GM19240 (cell line): Measurements from ENCODE around the gene FNIP1.
"Not testable (repeated sequence)": the region's sequence is repeated elsewhere in the genome, so short reads cannot be mapped to it uniquely, and the experiment has no call there.

Source experiments
- DNase-seq: peaks from one replicate; pipeline ENCODE4 v3.0.0; 2011; ENCODE audit warnings: low spot score; ENCODE audit not compliant: insufficient read length

The FNIP1 gene

DNA sequence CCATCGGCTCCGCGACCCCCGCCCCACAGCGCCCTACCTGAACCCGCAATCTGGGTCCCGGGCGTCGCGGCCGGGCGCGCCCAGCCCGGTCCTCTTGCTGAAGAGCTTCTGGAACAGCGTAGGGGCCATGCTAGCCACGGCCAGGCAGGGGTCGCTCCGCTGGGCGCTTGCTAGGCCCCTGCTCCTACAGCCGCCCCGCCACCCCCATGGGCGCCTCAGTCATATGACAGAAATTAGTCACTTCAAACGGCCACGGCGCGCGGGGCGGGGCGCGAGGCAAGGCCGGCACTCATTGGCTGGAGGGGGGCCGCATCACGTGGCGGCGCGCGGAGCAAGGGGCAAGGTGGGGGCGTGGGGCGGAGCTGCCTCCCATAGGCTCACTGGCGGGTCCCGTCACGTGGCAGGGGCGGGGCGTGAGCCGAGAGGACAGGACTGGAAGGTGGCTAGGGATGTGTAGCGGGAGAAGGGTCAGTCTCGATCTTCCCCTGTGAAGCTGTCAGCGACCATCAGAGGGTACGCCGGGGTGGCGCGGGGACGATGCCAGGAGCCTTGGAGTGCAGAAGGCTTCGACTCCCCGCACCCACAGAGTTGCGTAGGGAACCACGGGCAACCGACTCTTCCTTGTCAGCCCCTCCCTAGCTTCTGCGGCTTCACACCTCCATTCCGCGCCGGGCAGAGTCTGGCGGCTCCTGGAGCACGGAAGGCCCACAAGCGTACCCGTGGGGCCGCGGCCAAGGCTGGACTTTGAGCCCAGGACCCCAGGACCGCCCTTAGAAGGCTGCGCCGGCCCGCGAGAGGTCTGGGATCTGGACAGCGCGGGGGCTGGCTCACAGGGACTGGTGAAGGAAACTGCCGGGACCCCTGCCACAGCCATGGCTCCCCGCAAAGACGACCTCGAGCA lies at the start of gene FNIP1:
TSS of gene FNIP1 (minus strand) at position 225 of the 901 bp plus-strand sequence. CDS start at position 129, 96 bp downstream.
- peak; percentile 93 for DNase-seq

DNA sequence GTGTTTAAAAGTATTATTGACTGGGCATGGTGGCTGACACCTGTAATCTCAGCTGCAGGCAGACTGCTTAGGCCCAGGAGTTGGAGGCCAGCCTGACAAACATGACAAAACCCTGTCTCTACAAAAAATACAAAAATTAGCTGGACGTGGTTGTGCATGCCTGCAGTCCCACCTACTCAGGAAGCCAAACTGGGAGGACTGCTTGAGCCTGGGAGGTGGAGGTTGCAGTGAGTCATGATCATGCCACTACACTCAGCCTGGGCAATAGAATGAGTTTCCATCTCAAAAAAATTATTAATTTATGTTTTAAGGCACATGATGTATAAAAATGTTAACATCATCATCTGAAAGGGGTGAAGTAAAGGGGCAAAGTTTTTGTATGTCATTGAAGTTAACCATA lies 49.7 kb upstream of the FNIP1 start:
- DNase-seq: no peak

- no peak for DNase-seq
These were observed 49.0 kb upstream of the FNIP1 start for GRCh38 chr5:131845828-131846227.

DNA sequence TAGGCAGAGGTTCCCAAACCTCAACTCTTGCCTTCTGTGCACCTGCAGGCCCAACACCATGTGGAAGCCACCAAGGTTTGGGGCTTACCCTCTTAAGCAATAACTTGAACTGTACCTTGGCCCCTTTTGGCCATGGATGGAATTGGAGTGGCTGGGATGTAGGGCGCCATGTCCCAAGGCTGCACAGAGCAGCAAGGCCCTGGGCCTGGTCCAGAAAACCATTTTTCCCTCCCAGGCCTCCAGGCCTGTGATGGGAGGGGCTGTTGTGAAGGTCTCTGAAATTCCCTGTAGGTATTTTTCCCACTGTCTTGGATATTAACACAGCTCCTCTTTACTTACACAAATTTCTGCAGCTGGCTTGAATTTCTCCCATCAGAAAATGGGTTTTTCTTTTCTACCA lies 46.2 kb upstream of the FNIP1 start:
- DNase-seq: not testable (repeated sequence)

DNA sequence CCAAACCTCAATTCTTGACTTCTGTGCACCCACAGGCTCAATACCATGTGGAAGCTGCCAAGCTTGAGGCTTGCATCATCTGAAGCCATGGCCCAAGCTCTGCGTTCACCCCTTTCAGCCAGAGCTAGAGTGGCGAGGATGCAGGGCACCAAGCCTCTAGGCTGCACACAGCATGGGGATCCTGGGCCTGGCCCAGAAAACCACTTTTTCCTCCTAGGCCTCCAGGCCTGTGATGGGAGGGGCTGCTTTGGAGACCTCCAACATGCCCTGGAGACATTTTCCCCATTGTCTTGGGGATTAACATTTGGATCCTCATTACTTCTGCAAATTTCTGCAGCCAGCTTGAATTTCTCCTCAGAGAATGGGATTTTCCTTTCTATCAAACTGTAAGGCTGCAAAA lies 35.9 kb upstream of the FNIP1 start:
- DNase-seq: not testable (repeated sequence)

GRCh38 chr5:131825404-131826013 lies 28.7 kb upstream of the FNIP1 start:
- DNase-seq: no peak

DNA sequence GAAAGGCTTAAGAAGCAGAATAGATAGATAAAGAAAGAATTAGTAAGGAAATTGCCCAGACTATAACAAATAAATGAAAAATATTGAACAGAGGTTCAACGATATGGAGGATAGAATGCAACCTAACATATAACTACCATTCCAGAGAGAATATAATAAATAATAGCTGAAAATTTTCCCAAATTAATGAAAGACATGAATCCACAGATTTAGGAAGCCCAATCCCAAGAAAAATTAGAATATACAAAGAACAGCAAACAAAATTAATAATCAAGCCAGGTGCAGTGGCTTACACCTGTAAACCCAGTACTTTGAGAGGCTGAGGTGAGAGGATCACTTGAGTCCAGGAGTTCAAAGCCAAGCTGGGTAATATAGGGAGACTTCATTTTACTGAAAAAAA lies 27.8 kb upstream of the FNIP1 start:
- no peak for DNase-seq

GRCh38 chr5:131821221-131821620 lies 24.4 kb upstream of the FNIP1 start:
- no peak for DNase-seq

- no peak for DNase-seq
These were observed 21.3 kb upstream of the FNIP1 start for GRCh38 chr5:131818001-131818724.

DNA sequence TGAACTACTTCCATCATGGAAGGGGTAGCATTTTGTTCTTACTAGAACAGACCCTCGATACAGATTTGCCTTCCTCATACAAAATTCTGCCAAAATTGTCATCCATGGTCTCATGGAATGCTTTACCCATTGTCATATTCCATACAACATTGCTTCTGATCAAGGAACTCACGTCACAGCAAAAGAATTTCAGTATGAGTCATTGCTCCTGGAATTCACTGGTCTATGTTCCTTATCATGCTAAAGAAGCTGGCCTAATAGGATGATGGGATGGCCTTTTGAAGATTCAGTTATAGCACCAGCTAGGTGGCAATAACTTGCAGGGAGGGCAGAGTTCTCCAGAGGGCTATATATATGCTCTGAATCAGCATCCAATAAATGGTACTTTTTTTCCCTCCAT lies 18.2 kb upstream of the FNIP1 start:
- DNase-seq: no peak

- no peak for DNase-seq
These were observed 15.7 kb upstream of the FNIP1 start for GRCh38 chr5:131812371-131813160.

- DNase-seq: peak; percentile 6
These were observed 13.9 kb upstream of the FNIP1 start for GRCh38 chr5:131810510-131811249.

- DNase-seq: no peak
These were observed 681 bp downstream of the FNIP1 start for GRCh38 chr5:131795879-131796792.

DNA sequence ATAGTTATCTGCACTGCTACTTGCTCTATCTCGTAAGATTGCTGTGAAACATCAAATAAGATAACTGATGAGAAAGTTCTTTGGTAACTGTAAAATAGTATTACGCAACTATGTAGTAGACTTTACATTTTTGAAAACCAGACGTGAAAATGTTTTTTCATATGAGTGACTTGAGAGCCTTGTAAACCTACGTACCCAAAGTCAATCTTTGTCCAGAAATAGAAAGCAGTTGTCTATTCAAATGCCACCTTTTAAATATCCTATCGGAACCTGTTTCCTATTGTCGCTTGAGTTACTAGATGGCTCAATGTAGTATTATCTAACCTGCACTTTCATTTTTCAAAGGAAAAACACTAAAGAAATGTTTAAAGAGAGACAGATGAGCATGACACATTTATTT lies 1.6 kb downstream of the FNIP1 start:
- DNase-seq: no peak

DNA sequence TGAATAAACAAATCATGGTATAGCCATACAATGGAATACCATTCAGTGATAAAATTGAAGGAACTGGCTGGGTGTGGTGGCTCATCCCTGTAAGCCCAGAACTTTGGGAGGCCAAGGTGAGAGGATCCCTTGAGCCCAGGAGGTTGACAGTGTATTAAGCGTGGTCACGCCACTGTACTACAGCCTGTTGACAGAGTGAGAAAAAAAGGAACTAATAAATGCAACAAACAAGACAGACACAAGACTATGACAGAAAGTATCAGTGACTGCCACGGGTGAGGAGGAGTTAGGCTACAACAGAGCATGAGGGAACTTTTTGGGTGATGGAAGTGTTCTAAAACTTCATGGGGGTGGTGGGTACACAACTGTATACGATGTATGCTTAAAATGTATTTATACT lies 2.2 kb downstream of the FNIP1 start:
- no peak for DNase-seq

DNA sequence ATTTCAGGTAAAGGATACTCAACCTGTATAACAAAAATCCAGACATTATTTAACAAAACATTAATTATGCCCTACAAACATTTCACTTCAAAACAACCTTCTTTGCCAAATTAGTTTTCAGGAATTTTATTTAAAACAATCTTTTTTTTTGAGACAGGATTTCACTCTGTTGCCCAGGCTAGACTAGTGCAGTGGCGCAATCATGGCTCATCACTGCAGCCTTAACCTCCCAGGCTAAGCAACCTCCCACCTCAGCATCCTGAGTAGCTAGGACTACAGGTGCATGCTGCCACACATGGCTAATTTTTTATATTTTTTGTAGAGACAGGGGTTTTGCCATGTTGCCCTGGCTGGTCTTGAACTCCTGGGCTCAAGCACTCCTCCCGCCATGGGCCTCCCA lies 3.9 kb downstream of the FNIP1 start:
- DNase-seq: no peak

- DNase-seq: no peak
These were observed 5.0 kb downstream of the FNIP1 start for GRCh38 chr5:131791866-131792265.

GRCh38 chr5:131790550-131790949 lies 6.3 kb downstream of the FNIP1 start:
- DNase-seq: no peak

- no peak for DNase-seq
These were observed 7.1 kb downstream of the FNIP1 start for GRCh38 chr5:131789765-131790164.

- no peak for DNase-seq
These were observed 9.1 kb downstream of the FNIP1 start for GRCh38 chr5:131787736-131788135.
